Common myeloid progenitor, CD34-positive (primary cell): ENCODE measurements around the gene FUT3.

Experiments
- CTCF ChIA-PET: fragments of 350-600 bp; sonication (Branson Sonifier 250); formaldehyde crosslinking; loops from one replicate; lab custom pipeline; 2021; ENCODE audit warnings: antibody characterized with exemption; lab: Charles Lee
- POLR2A ChIA-PET: fragments of 350-600 bp; sonication (Branson Sonifier 250); formaldehyde crosslinking; loops from one replicate; lab custom pipeline; 2021; ENCODE audit warnings: antibody characterized with exemption; lab: Charles Lee
- DNase-seq, 3 donors: peaks; one replicate each; pipeline versions ENCODE4 v3.0.0 to v3.0.0-alpha.2; 2013
- H3K27ac ChIP-seq, 2 experiments: 1 replicate in 1 of 2; 2 replicates in 1 of 2; pipeline ENCODE4 v1.7.0; 2013; ENCODE audit warnings: inconsistent platforms in 2 of 2, low read length in 2 of 2, mild to moderate bottlenecking in 2 of 2, low read depth in 1 of 2, moderate library complexity in 1 of 2; ENCODE audit not compliant: severe bottlenecking in 2 of 2, insufficient read depth in 1 of 2, poor library complexity in 1 of 2
- H3K27me3 ChIP-seq, 5 experiments: replicated peaks in 2 of 5; 1 replicate in 3 of 5; 2 replicates in 2 of 5; pipeline versions ENCODE4 v1.6.1 to v1.7.0; 2013; ENCODE audit warnings: low read length in 4 of 5, mild to moderate bottlenecking in 2 of 5, moderate library complexity in 2 of 5, inconsistent platforms in 1 of 5; ENCODE audit not compliant: insufficient read depth in 5 of 5, control insufficient read depth in 4 of 5
- H3K36me3 ChIP-seq, 4 experiments: 1 replicate in 2 of 4; 2 replicates in 2 of 4; pipeline versions ENCODE4 v1.6.1 to v1.7.0; 2013; ENCODE audit warnings: low read length in 3 of 4, control low read depth in 1 of 4, mild to moderate bottlenecking in 1 of 4; ENCODE audit not compliant: control insufficient read depth in 4 of 4, insufficient read depth in 4 of 4
- H3K4me1 ChIP-seq, 4 experiments: 1 replicate in 3 of 4; 2 replicates in 1 of 4; pipeline versions ENCODE4 v1.6.1 to v1.7.1; 2013; ENCODE audit warnings: low read length in 3 of 4, mild to moderate bottlenecking in 3 of 4, control low read depth in 1 of 4, inconsistent platforms in 1 of 4, moderate library complexity in 1 of 4; ENCODE audit not compliant: control insufficient read depth in 4 of 4, insufficient read depth in 4 of 4; ENCODE audit errors: control extremely low read depth in 1 of 4
- H3K4me3 ChIP-seq, 7 experiments: 1 replicate in 4 of 7; 2 replicates in 3 of 7; pipeline versions ENCODE4 v1.5.1 to v1.7.0; 2013; ENCODE audit warnings: mild to moderate bottlenecking in 7 of 7, low read length in 6 of 7, moderate library complexity in 6 of 7, inconsistent platforms in 2 of 7, low read depth in 2 of 7, control low read depth in 1 of 7; ENCODE audit not compliant: insufficient read depth in 4 of 7, control insufficient read depth in 1 of 7; ENCODE audit errors: extremely low read depth in 1 of 7
- H3K9me3 ChIP-seq, 5 experiments: 1 replicate in 4 of 5; 2 replicates in 1 of 5; pipeline versions ENCODE4 v1.6.1 to v1.7.1; 2013; ENCODE audit warnings: low read length in 4 of 5, mild to moderate bottlenecking in 2 of 5, inconsistent platforms in 1 of 5, low read depth in 1 of 5, moderate library complexity in 1 of 5; ENCODE audit not compliant: control insufficient read depth in 4 of 5, insufficient read depth in 2 of 5; ENCODE audit errors: control extremely low read depth in 1 of 5
- WGBS: methylation state at CpG from one replicate; pipeline ENCODE4 v1.1.5; 2013; ENCODE audit not compliant: insufficient coverage; 5-methylcytosine and 5-hydroxymethylcytosine counted together

FUT3 gene

DNA sequence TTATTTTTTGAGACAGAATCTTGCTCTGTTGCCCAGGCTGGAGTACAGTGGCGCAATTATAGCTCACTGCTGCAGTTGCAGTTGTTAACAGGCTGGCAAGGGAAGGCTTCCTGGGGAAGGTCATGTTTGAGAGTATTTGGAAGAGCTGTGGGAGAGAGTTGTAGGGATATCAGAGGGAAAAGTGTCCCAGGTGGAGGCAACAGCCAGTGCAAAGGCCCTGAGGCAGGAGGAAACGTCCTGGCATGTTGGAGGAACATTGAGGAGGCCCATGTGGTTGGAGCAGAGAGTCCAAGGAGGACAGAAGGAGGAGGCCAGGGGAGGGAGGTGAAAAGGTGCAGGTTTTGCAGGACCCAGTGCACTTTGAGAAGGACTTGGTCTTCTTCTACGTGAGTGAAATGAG is 58.1 kb downstream of the FUT3 start:
- no peaks in the 10 kb centered on the region for H3K9me3 ChIP-seq
- H3K36me3 ChIP-seq, result peaks cover 2 to 18% (median 14%) of the 10 kb centered on the region in 4 experiments
- H3K4me1 ChIP-seq, result peaks cover 3 to 19% (median 10%) of the 10 kb centered on the region in 4 experiments
- no peak overlapping the region for H3K4me3 ChIP-seq
- no peaks in the 10 kb centered on the region for H3K27me3 ChIP-seq
- no peak overlapping the region for H3K27ac ChIP-seq
- WGBS, result 100% methylated on average over 3 of the region's 3 CpGs
- no peak for DNase-seq
- POLR2A ChIA-PET, result no interaction called here
- CTCF ChIA-PET, result interaction anchor here (1.0 to 3.2 kb wide), 5 partner anchors 11 to 58 kb away, joined by 3 to 21 read pairs (median 4); no protein-coding TSS in a partner anchor
